Endothelial cell of umbilical vein (primary cell): Measurements from ENCODE around the gene LIAS. TPM values are rescaled to one million over a fixed set of nuclear protein-coding genes. Genes with fewer than 3 reads are reported as not detected.

Experiments
- BruUV-seq: library from RNA; stranded (reverse); fragments of 400-500 nt; replicated peaks from 2 replicates; lab custom pipeline; 2021; lab: Mats Ljungman, UMichigan
- CTCF ChIA-PET: fragments of 300-600, 350-600 bp; sonication (Branson Sonifier 250); formaldehyde crosslinking; loops from one replicate; lab custom pipeline; 2021; ENCODE audit warnings: antibody characterized with exemption, inconsistent platforms; lab: Charles Lee
- POLR2A ChIA-PET: fragments of 300-600, 350-600 bp; sonication (Branson Sonifier 250); formaldehyde crosslinking; loops from one replicate; lab custom pipeline; 2021; ENCODE audit warnings: antibody characterized with exemption, inconsistent platforms; lab: Charles Lee
- DNase-seq: peaks from one replicate; pipeline ENCODE4 v3.0.0-alpha.2; 2011; ENCODE audit warnings: low read depth, low spot score
- FAIRE-seq: peaks from 2 replicates; lab custom pipeline; 2011; peaks lifted over from hg19 to GRCh38; lab: Jason Lieb, UNC
- H2AFZ ChIP-seq: 2 replicates; pipeline ENCODE4 v1.6.0; 2012; ENCODE audit warnings: low read depth, low read length, control low read depth, inconsistent platforms
- H3K27ac ChIP-seq: 2 replicates; pipeline ENCODE4 v1.5.1; 2011; ENCODE audit warnings: low read depth, mild to moderate bottlenecking, control low read depth, low read length, moderate library complexity; ENCODE audit not compliant: insufficient read depth
- H3K27me3 ChIP-seq, 2 experiments: 2 replicates each; pipeline versions ENCODE4 v1.6.0 to v1.6.1; 2011; ENCODE audit warnings: low read length in 2 of 2, mixed read lengths in 1 of 2; ENCODE audit not compliant: control insufficient read depth in 2 of 2, insufficient read depth in 2 of 2
- H3K36me3 ChIP-seq, 2 experiments: 2 replicates in 1 of 2; 3 replicates in 1 of 2; pipeline ENCODE4 v1.5.1; 2011; ENCODE audit warnings: low read length in 2 of 2, mild to moderate bottlenecking in 1 of 2, moderate library complexity in 1 of 2; ENCODE audit not compliant: control insufficient read depth in 2 of 2, insufficient read depth in 2 of 2; ENCODE audit errors: extremely low read depth in 1 of 2
- H3K4me1 ChIP-seq: 3 replicates; pipeline ENCODE4 v1.5.1; 2011; ENCODE audit warnings: mild to moderate bottlenecking, low read length; ENCODE audit not compliant: control insufficient read depth, insufficient read depth; ENCODE audit errors: extremely low read depth
- H3K4me2 ChIP-seq: 2 replicates; pipeline ENCODE4 v1.6.1; 2011; ENCODE audit warnings: low read length, control low read depth, mixed read lengths; ENCODE audit not compliant: insufficient read depth
- H3K4me3 ChIP-seq, 3 experiments: fragments of 200-600 bp in 1 of 3; sonication (generic), shearing (Covaris generic) in 1 of 3; replicated peaks in 1 of 3; 2 replicates each; pipeline ENCODE4 v1.5.1; 2011 to 2016; ENCODE audit warnings: control low read depth in 3 of 3, low read length in 3 of 3, mild to moderate bottlenecking in 2 of 3, inconsistent platforms in 1 of 3, low read depth in 1 of 3, moderate library complexity in 1 of 3; ENCODE audit not compliant: insufficient read depth in 1 of 3
- H3K79me2 ChIP-seq: 2 replicates; pipeline ENCODE4 v1.6.0; 2012; ENCODE audit warnings: low read length, inconsistent platforms; ENCODE audit not compliant: control insufficient read depth, insufficient read depth
- H3K9ac ChIP-seq: replicated peaks from 2 replicates; pipeline ENCODE3; 2011; ENCODE audit warnings: low read length, control low read depth; ENCODE audit not compliant: insufficient read depth; ENCODE audit errors: extremely low read depth
- H3K9me1 ChIP-seq: replicated peaks from 3 replicates; pipeline ENCODE4 v1.6.0; 2011; ENCODE audit warnings: mild to moderate bottlenecking, low read length; ENCODE audit not compliant: control insufficient read depth, insufficient read depth; ENCODE audit errors: extremely low read depth
- H3K9me3 ChIP-seq: replicated peaks from 2 replicates; pipeline ENCODE4 v1.5.1; 2012; ENCODE audit warnings: low read length, inconsistent platforms; ENCODE audit not compliant: control insufficient read depth, insufficient read depth
- H4K20me1 ChIP-seq: replicated peaks from 2 replicates; pipeline ENCODE3; 2011; ENCODE audit warnings: mild to moderate bottlenecking, low read length; ENCODE audit not compliant: control insufficient read depth, insufficient read depth; ENCODE audit errors: extremely low read depth
- EZH2 ChIP-seq: IDR thresholded peaks from 2 replicates; pipeline ENCODE4 v1.6.1; 2012; ENCODE audit warnings: borderline replicate concordance, low read depth, mild to moderate bottlenecking, moderate library complexity, low read length, inconsistent platforms; ENCODE audit not compliant: severe bottlenecking
- FOS ChIP-seq: IDR thresholded peaks from 2 replicates; pipeline ENCODE4 v1.6.1; 2011; ENCODE audit warnings: mild to moderate bottlenecking, low read length, moderate library complexity, borderline replicate concordance; ENCODE audit not compliant: insufficient read depth
- GATA2 ChIP-seq: IDR thresholded peaks from 2 replicates; pipeline ENCODE4 v1.7.0; 2011; ENCODE audit warnings: low read depth, mild to moderate bottlenecking, moderate library complexity, mixed read lengths, low read length; ENCODE audit not compliant: insufficient read length, insufficient read depth
- JUN ChIP-seq: IDR thresholded peaks from 2 replicates; pipeline ENCODE4 v1.6.1; 2011; ENCODE audit warnings: borderline replicate concordance, low read depth; ENCODE audit not compliant: insufficient read length, insufficient read depth
- MYC ChIP-seq: IDR thresholded peaks from one replicate; pipeline ENCODE4 v1.6.1; 2011; ENCODE audit warnings: mild to moderate bottlenecking, low read depth, low read length
- POLR2A ChIP-seq: IDR thresholded peaks from 2 replicates; pipeline ENCODE4 v1.6.1; 2012; ENCODE audit warnings: low read depth, mild to moderate bottlenecking, control low read depth, low read length
- POLR2AphosphoS5 ChIP-seq: IDR thresholded peaks from 2 replicates; pipeline ENCODE4 v1.6.1; 2012; ENCODE audit warnings: low read depth, mild to moderate bottlenecking, control low read depth, low read length, moderate library complexity; ENCODE audit not compliant: insufficient read depth
- dilution Hi-C: fragments of 300-500 bp; cut with MboI; formaldehyde crosslinking; loops from one replicate; pipeline ENCODE4 v1.15.0; 2019; ENCODE audit warnings: low sequenced_read_pairs; ENCODE audit not compliant: extremely low pct_ligation_motif_present
- intact Hi-C: fragments of 100-400 bp; cut with micrococcal nuclease; formaldehyde crosslinking; loops from one replicate; pipeline ENCODE4 v1.10.0; 2022
- polyA plus RNA-seq, 4 experiments: library from polyadenylated mRNA; depleted of rRNA in 3 of 4; stranded (reverse) in 3 of 4; unstranded in 1 of 4; fragments of >200 nt; gene quantifications; 2 replicates each; pipeline versions ENCODE4 v1.2.1 to v1.2.3, GENCODE V29; 2011 to 2012; ENCODE audit warnings: missing spikeins in 1 of 4
- total RNA-seq: library from RNA; stranded (reverse); gene quantifications from 2 replicates; pipeline ENCODE4 v1.2.3, GENCODE V29; 2021
- TF ChIP-seq, protein P1 (sequence below): IDR thresholded peaks from 2 replicates; pipeline ENCODE4 v1.6.1; 2011; ENCODE audit not compliant: insufficient read depth, insufficient read length
- TF ChIP-seq, protein P2 (sequence below), 2 donors: IDR thresholded peaks; 1 replicate in 1 of 2; 2 replicates in 1 of 2; pipeline ENCODE4 v1.5.1; 2011; ENCODE audit warnings: low read length in 2 of 2, mild to moderate bottlenecking in 2 of 2, moderate library complexity in 2 of 2, control low read depth in 1 of 2, inconsistent platforms in 1 of 2, low read depth in 1 of 2; ENCODE audit not compliant: insufficient read depth in 1 of 2; ENCODE audit errors: extremely low read depth in 1 of 2

The LIAS gene
- total and polyA plus RNA-seq, 2 donors (not counting 3 experiments of a cell fraction or from before 2014, with no cell fraction given) = 5.5 to 11.3 TPM

GRCh38 chr4:39490322-39490721, 31.5 kb downstream of the LIAS start:
- TF ChIP-seq, protein P1, sequence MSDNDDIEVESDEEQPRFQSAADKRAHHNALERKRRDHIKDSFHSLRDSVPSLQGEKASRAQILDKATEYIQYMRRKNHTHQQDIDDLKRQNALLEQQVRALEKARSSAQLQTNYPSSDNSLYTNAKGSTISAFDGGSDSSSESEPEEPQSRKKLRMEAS = no peak
- TF ChIP-seq FOS (no peak), POLR2A (no peak), JUN (no peak), POLR2AphosphoS5 (no peak), EZH2 (no peak), MYC (no peak), GATA2 (no peak)
- TF ChIP-seq, protein P2, sequence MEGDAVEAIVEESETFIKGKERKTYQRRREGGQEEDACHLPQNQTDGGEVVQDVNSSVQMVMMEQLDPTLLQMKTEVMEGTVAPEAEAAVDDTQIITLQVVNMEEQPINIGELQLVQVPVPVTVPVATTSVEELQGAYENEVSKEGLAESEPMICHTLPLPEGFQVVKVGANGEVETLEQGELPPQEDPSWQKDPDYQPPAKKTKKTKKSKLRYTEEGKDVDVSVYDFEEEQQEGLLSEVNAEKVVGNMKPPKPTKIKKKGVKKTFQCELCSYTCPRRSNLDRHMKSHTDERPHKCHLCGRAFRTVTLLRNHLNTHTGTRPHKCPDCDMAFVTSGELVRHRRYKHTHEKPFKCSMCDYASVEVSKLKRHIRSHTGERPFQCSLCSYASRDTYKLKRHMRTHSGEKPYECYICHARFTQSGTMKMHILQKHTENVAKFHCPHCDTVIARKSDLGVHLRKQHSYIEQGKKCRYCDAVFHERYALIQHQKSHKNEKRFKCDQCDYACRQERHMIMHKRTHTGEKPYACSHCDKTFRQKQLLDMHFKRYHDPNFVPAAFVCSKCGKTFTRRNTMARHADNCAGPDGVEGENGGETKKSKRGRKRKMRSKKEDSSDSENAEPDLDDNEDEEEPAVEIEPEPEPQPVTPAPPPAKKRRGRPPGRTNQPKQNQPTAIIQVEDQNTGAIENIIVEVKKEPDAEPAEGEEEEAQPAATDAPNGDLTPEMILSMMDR (IDR thresholded peaks at IDR 0.05; ENCODE audit: extremely low read depth in 1 of 2, insufficient read depth in 1 of 2, low read depth in 1 of 2, low read length in 2 of 2) = no peak
- no peaks in the 10 kb centered on the region for H3K9me3 ChIP-seq
- no TSS peak for BruUV-seq
- no peak overlapping the region for H3K4me2 ChIP-seq
- no peak overlapping the region for H3K4me3 ChIP-seq
- DNase-seq (no peak), FAIRE-seq (no peak)
- H3K4me1 ChIP-seq = no peaks in the 10 kb centered on the region
- POLR2A ChIA-PET = no interaction called here
- H4K20me1 ChIP-seq = no peaks in the 10 kb centered on the region
- H2AFZ ChIP-seq = no peak overlapping the region
- no peaks in the 10 kb centered on the region for H3K79me2 ChIP-seq
- no peak overlapping the region for H3K27ac ChIP-seq
- H3K36me3 ChIP-seq = no peaks in the 10 kb centered on the region
- no peak overlapping the region for H3K9ac ChIP-seq
- no peaks in the 10 kb centered on the region for H3K27me3 ChIP-seq
- intact Hi-C loops = no loop called here
- H3K9me1 ChIP-seq = no peaks in the 10 kb centered on the region
- CTCF ChIA-PET = interaction anchor here (1.2 to 3.0 kb wide), 2 partner anchors 12 to 21 kb away, joined by 3 to 11 read pairs; no protein-coding TSS in a partner anchor
- dilution Hi-C loops = no loop called here
